Measurements from ENCODE around the gene SP3.

GRCh38 chr2:173938700-173939384, 26.3 kb downstream of the SP3 start:
- no peak for TF ChIP-seq CTCF (IDR thresholded peaks at IDR 0.05)
- no peak for TF ChIP-seq POLR2A (IDR thresholded peaks at IDR 0.05)

Data from right lobe of liver (tissue), 4 donors.